HL-60/S4 treated with retinoic acid at 250 ng/mL for 4 days and 3 days (cell line): ENCODE measurements around the gene TNFAIP2.

Experiments
- in situ Hi-C: fragments of 300-500 bp; cut with MboI; formaldehyde crosslinking; loops from 2 replicates; pipeline ENCODE4 v1.7.0; 2022; ENCODE audit warnings: low sequenced_read_pairs

The TNFAIP2 gene

DNA sequence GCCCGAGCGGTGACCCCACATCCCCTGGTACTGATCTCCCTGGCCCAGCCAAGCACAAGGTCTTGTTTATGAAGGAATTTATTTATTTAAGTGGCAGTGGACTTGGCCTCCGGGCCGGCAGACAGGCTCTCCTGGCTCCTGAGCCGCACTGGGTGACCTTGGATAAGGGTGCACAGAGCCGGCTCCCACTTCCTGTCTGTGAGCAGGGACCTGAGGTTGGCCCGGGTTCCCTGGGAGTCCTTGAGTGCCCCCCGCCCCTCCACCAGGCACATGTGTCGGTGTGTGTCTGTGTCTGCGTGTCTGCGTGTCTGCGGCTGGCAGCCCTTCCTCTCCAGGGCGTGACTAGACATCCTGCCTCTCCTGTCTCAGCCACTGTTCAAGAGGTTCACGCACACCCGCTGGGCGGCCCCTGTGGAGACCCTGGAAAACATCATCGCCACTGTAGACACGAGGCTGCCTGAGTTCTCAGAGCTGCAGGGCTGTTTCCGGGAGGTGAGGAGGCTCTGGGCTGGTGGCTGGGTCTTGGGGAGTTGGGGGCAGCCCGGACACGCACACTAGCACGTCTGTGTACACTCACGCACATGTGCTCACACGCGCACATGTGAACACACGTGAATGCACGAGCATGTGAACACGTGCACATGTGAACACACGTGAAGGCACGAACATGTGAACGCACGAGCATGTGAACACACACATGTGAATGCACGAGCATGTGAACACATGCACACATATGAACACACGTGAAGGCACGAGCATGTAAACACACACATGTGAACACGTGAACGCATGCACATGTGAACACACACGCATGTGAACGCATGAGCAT, 9.3 kb downstream of the TNFAIP2 start:
- in situ Hi-C loops, result no loop called here

DNA sequence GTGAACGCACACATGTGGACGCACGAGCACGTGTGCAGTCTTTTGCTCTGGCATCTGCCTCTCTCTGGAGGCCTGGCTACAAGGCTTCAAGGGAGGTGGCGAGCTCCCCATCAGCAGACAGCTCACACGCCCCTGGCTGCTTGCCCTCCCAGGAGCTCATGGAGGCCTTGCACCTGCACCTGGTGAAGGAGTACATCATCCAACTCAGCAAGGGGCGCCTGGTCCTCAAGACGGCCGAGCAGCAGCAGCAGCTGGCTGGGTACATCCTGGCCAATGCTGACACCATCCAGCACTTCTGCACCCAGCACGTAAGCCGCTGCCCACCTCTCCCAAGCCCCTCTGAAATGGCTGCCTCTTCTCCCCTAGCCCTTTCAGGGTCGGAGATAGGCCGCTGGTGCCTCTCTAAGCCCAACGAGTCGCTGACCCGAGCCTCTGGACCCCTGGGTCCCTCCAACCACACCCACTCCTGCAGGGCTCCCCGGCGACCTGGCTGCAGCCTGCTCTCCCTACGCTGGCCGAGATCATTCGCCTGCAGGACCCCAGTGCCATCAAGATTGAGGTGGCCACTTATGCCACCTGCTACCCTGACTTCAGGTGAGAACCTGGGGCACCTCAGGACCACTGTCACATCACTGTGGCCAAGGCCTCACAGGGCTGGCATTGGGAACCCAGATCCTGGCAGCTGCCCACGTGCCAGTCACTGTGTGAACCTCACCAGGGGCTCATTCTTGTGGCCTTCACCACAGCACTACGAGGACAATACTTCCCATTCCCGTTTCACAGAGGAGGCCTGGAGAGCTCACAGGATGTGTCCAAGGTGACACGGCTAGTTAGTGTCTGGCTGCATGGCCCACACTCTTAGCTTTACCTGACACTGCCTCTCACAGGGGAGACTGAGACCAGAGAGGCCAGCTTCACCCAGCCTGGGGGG, 10.2 kb downstream of the TNFAIP2 start:
- in situ Hi-C loops, result no loop called here

DNA sequence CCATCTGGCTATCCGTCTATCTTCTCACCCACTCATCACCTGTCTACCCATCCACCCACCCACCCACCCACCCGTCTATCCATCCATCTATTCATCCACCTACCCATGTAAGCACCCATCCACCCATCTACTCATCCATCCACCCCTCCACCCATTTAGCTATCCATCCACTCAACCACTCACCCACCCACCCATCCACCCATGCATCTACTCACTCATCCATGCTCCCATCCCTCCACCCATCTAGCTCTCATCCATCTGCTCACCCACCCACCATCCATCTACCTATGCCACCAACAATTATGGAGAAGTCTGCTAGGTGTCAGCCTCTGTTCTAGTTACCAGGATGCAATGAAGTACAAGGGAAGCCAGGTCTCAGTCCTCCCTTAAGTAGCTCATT, 11.1 kb downstream of the TNFAIP2 start:
- in situ Hi-C loops, result no loop called here

GRCh38 chr14:103134919-103135318, 11.7 kb downstream of the TNFAIP2 start:
- in situ Hi-C loops, result no loop called here

GRCh38 chr14:103135333-103136260, 12.3 kb downstream of the TNFAIP2 start:
- in situ Hi-C loops, result no loop called here

DNA sequence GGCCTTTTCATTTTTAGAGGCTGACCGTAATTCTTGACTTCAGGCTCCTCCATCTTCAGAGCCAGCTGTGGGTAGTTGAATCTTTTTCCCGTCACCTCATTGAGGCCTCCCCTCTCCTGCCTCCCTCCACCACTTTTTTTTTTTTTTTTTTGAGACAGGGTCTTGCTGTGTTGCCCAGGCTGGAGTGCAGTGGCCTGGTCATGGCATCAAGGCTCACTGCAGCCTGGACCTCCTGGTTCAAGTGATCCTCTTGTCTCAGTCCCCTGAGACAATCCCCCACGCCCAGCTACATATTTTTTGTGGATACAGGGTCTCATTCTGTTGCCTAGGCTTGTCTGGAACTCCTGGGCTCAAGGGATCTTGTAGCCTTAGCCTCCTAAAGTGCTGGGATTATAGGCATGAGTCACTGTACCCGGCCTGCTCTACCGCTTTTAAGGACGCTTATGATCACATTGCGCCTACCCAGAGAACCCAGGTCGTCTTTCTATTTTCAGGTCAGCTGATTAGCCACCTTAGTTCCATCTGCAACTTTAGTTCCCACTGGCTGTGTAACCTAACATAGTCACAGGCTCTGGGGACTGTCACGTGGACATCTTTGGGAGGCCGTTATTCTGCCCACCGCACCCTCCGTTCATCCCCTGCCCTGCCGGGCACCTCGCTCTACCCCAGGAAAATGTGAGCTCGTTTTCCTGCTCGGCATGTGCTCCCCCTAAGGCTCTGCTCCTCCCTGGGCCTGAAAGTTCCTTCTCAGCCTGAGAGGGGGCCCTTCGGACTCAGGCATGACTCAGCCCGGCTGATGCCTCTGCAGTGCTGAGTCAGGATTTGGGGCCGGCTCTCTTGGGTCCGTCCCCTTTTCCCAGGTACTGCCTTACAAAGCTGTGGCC, 13.4 kb downstream of the TNFAIP2 start:
- in situ Hi-C loops, result no loop called here

GRCh38 chr14:103137689-103138300, 14.5 kb downstream of the TNFAIP2 start:
- in situ Hi-C loops, result no loop called here

GRCh38 chr14:103138301-103139131, 15.3 kb downstream of the TNFAIP2 start:
- in situ Hi-C loops, result no loop called here

- in situ Hi-C loops, result no loop called here
These were observed 16.1 kb downstream of the TNFAIP2 start for GRCh38 chr14:103139132-103140025.

DNA sequence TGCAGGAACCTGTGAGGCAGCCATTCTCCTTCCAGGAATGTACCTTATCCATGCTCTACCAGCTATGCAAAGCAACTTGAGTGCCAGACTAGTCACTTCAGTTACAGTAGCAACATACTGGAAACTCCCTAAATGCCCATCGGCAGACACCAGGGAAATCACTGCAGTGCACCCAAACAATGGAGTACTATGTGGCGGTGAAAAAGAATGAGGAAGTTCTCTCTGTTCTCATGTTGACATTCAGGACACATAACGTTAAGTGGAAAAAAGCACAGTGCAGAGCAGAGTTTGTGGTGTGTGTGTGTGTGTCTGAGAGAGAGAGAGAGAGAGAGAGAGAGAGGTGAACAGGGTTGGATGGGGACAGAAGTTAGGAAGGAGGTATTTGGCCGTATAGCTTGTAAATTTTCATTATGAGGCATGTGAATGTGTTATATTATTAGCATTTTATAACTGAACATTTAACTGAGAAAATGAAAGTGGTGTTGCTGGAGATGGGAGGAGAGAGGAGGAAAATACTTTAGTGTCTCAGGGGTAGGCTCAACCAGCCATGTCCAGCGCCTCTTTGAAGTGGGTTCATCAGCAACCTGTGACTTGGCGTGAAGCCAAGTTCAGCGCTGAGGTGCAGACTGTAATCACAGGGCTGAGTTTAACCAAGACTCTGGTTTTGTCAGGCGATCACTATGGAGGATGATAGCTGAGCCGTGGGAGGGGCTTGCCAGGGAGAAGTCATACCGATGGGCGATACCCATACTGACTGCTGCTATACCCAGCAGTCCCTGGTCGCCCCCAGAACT, 17.3 kb downstream of the TNFAIP2 start:
- in situ Hi-C loops, result no loop called here

DNA sequence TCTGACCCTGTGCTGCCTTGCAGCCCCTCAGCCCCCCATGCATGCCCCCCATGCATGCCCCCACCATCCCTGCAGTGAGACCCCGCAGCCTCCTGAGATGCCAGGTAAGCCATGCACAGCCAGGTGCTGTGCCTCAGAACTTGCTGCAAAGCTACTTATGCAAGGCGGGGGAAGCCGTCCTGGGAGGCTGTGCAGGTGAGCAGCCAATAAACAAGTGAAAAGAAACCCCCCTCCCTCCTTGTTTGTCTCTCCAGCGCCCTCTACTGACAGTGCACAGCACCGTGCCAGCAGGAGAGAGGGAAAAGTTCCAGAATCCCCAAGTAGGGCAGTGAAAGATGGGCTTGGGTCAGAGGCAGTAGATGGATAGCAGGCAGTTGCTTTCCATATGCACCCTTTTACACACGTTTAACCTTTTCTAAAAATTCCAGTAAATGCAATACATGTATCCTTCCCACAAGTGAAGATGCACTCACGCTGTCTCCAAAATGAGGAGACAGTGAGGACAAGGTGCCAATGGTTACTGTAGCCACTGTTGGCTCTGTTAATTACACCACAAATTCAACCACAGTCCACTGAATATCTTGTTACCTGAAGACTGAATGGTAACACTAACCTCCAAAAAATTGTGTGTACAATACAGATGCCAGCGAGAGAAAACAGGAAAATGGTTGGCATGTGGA, 18.0 kb downstream of the TNFAIP2 start:
- in situ Hi-C loops, result no loop called here

GRCh38 chr14:103142026-103142425, 18.8 kb downstream of the TNFAIP2 start:
- in situ Hi-C loops, result no loop called here

DNA sequence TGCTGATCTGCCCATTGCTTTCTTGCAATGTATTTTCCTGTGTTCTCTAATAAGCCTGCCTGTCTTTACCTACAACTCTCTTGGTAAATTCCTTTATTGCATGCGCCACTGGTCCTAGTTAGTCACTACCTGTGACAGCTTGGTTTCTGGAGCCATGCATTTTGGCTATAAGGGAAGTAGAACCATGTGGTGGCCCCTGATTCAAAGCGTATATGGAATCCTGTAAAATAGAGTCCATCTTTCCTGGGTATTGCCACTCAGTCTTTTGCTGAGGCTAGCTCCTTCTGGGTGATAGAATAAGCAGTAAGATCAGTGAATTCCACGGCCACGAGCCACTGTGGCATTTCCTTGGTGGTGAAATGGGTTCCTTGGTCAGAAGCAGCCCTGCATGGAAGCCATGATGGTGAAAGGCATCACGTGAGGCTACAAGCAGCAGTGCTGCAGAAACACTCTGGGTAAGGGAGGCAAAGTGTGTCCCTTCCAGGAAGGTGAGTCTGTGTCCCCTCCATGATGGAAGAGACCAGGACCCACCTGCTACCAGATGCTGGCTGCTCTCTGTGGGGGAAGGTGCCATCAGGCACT, 19.6 kb downstream of the TNFAIP2 start:
- in situ Hi-C loops, result no loop called here

DNA sequence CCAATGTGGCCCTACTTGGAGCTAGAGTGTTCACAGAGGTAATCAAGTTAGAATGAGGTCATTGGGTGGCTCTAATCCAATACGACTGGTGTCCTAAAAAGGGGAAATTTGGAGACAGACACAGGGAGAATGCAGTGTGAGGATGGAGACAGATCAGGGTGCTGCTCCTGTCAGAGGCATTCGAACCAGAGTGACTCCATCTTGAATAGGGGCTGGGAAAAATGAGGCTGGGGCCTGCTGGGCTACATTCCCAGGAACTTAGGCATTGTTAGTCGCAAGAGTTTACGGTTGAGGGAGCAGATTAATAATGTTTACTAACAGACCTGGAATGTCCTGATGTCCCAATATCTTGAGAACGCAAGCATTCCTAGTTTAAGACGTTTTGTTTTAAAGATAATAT, 20.2 kb downstream of the TNFAIP2 start:
- in situ Hi-C loops, result no loop called here

- in situ Hi-C loops, result no loop called here
These were observed 20.8 kb downstream of the TNFAIP2 start for GRCh38 chr14:103144085-103144484.
